H1 (cell line): ENCODE data around the gene MAPKAPK5. TPM values are rescaled to one million over a fixed set of nuclear protein-coding genes. Genes with fewer than 3 reads are reported as not detected.

Source experiments
- CTCF ChIA-PET: fragments of 300-600 bp; sonication (Branson Sonifier 250); formaldehyde crosslinking; loops from one replicate; lab custom pipeline; 2021; ENCODE audit not compliant: partially characterized antibody; lab: Charles Lee
- POLR2A ChIA-PET: fragments of 300-600 bp; sonication (Branson Sonifier 250); formaldehyde crosslinking; loops from one replicate; lab custom pipeline; 2021; ENCODE audit warnings: inconsistent platforms; ENCODE audit not compliant: partially characterized antibody; lab: Charles Lee
- DNase-seq, 2 experiments: peaks; one replicate each; pipeline versions ENCODE4 v3.0.0 to v3.0.0-alpha.2; 2010 to 2022; ENCODE audit warnings: low spot score in 2 of 2, low read depth in 1 of 2, mixed read lengths in 1 of 2
- FAIRE-seq: peaks from 2 replicates; lab custom pipeline; 2011; peaks lifted over from hg19 to GRCh38; lab: Jason Lieb, UNC
- H2AFZ ChIP-seq: 2 replicates; pipeline ENCODE4 v1.8.1; 2012; ENCODE audit warnings: low read length, inconsistent platforms
- H2AK5ac ChIP-seq: 2 replicates; pipeline ENCODE4 v1.6.1; 2013; ENCODE audit warnings: low read depth, low read length
- H2BK120ac ChIP-seq: replicated peaks from 2 replicates; pipeline ENCODE3; 2013; ENCODE audit warnings: low read depth, low read length, inconsistent platforms
- H2BK12ac ChIP-seq: 2 replicates; pipeline ENCODE4 v1.6.1; 2013; ENCODE audit warnings: low read depth, low read length
- H2BK15ac ChIP-seq: 2 replicates; pipeline ENCODE4 v1.6.1; 2013; ENCODE audit warnings: low read length
- H2BK20ac ChIP-seq: 2 replicates; pipeline ENCODE4 v1.6.1; 2013; ENCODE audit warnings: low read length
- H2BK5ac ChIP-seq: 2 replicates; pipeline ENCODE4 v1.6.1; 2013; ENCODE audit warnings: low read depth, low read length
- H3K14ac ChIP-seq: 2 replicates; pipeline ENCODE4 v1.6.1; 2013; ENCODE audit warnings: inconsistent platforms; ENCODE audit not compliant: insufficient read length
- H3K18ac ChIP-seq: 2 replicates; pipeline ENCODE4 v1.6.1; 2013; ENCODE audit warnings: low read length; ENCODE audit errors: extremely low read depth
- H3K23ac ChIP-seq: 2 replicates; pipeline ENCODE4 v1.6.1; 2013; ENCODE audit warnings: inconsistent platforms; ENCODE audit not compliant: insufficient read length
- H3K23me2 ChIP-seq: 2 replicates; pipeline ENCODE4 v1.6.1; 2013; ENCODE audit warnings: low read depth, low read length
- H3K27ac ChIP-seq: 2 replicates; pipeline ENCODE4 v1.6.1; 2011; ENCODE audit warnings: low read depth, low read length, inconsistent platforms
- H3K27me3 ChIP-seq, 4 experiments: replicated peaks in 1 of 4; 1 replicate in 1 of 4; 2 replicates in 3 of 4; pipeline versions ENCODE4 v1.6.1 to v1.8.1; 2011 to 2013; ENCODE audit warnings: low read length in 3 of 4, mild to moderate bottlenecking in 3 of 4, inconsistent platforms in 2 of 4, mixed read lengths in 2 of 4, moderate library complexity in 1 of 4; ENCODE audit not compliant: control insufficient read depth in 3 of 4, insufficient read depth in 3 of 4; ENCODE audit errors: extremely low read depth in 1 of 4
- H3K36me3 ChIP-seq, 4 experiments: 2 replicates each; pipeline versions ENCODE4 v1.6.1 to v1.8.1; 2011 to 2013; ENCODE audit warnings: mild to moderate bottlenecking in 4 of 4, low read length in 3 of 4, moderate library complexity in 2 of 4, control low read depth in 1 of 4, inconsistent platforms in 1 of 4; ENCODE audit not compliant: insufficient read depth in 4 of 4, control insufficient read depth in 2 of 4
- H3K4ac ChIP-seq: replicated peaks from 2 replicates; pipeline ENCODE3; 2013; ENCODE audit warnings: low read length, low read depth, mixed read lengths, inconsistent platforms; ENCODE audit not compliant: insufficient read length
- H3K4me1 ChIP-seq, 4 experiments: replicated peaks in 1 of 4; 1 replicate in 1 of 4; 2 replicates in 3 of 4; pipeline versions ENCODE4 v1.6.1 to v1.8.1; 2011 to 2013; ENCODE audit warnings: low read length in 3 of 4, inconsistent platforms in 2 of 4, mixed read lengths in 1 of 4; ENCODE audit not compliant: insufficient read depth in 4 of 4, control insufficient read depth in 3 of 4
- H3K4me2 ChIP-seq, 2 experiments: 2 replicates each; pipeline versions ENCODE4 v1.6.1 to v1.8.1; 2011 to 2013; ENCODE audit warnings: low read depth in 2 of 2, low read length in 2 of 2, control low read depth in 1 of 2, inconsistent platforms in 1 of 2, mild to moderate bottlenecking in 1 of 2; ENCODE audit not compliant: insufficient read depth in 1 of 2
- H3K4me3 ChIP-seq, 4 experiments: fragments of 200-600, 300-600 bp in 1 of 4; sonication (generic), shearing (Covaris generic), sonication (Bioruptor Twin) in 1 of 4; 2 replicates each; pipeline versions ENCODE4 v1.5.1 to v1.8.1; 2011 to 2016; ENCODE audit warnings: low read length in 4 of 4, low read depth in 3 of 4, control low read depth in 2 of 4, inconsistent platforms in 2 of 4, mild to moderate bottlenecking in 2 of 4, mixed read lengths in 1 of 4, moderate library complexity in 1 of 4; ENCODE audit not compliant: insufficient read depth in 2 of 4; ENCODE audit errors: extremely low read depth in 1 of 4
- H3K56ac ChIP-seq: replicated peaks from 2 replicates; pipeline ENCODE3; 2013; ENCODE audit warnings: low read depth, mild to moderate bottlenecking, mixed read lengths, low read length, inconsistent platforms; ENCODE audit not compliant: insufficient read length
- H3K79me1 ChIP-seq: 2 replicates; pipeline ENCODE4 v1.6.1; 2013; ENCODE audit warnings: low read depth, low read length, control low read depth
- H3K79me2 ChIP-seq, 2 experiments: 2 replicates each; pipeline versions ENCODE4 v1.6.1 to v1.8.1; 2012 to 2013; ENCODE audit warnings: low read length in 2 of 2, mild to moderate bottlenecking in 2 of 2, inconsistent platforms in 1 of 2; ENCODE audit not compliant: insufficient read depth in 2 of 2, control insufficient read depth in 1 of 2
- H3K9ac ChIP-seq, 4 experiments: replicated peaks in 1 of 4; 1 replicate in 1 of 4; 2 replicates in 3 of 4; pipeline versions ENCODE4 v1.6.1 to v1.8.1; 2011 to 2013; ENCODE audit warnings: low read depth in 3 of 4, low read length in 3 of 4, control low read depth in 2 of 4, mild to moderate bottlenecking in 2 of 4, moderate library complexity in 2 of 4, inconsistent platforms in 1 of 4; ENCODE audit errors: extremely low read depth in 1 of 4
- H3K9me3 ChIP-seq, 2 experiments: 2 replicates each; pipeline versions ENCODE4 v1.6.1 to v1.8.1; 2012 to 2013; ENCODE audit warnings: mild to moderate bottlenecking in 2 of 2, moderate library complexity in 2 of 2, control low read depth in 1 of 2, inconsistent platforms in 1 of 2, low read depth in 1 of 2, low read length in 1 of 2, mixed read lengths in 1 of 2; ENCODE audit not compliant: insufficient read depth in 2 of 2
- H4K20me1 ChIP-seq, 2 experiments: replicated peaks in 1 of 2; 2 replicates each; pipeline versions ENCODE3 to v1.8.1; 2011 to 2013; ENCODE audit warnings: inconsistent platforms in 2 of 2, low read length in 2 of 2, mild to moderate bottlenecking in 1 of 2; ENCODE audit not compliant: insufficient read depth in 2 of 2, control insufficient read depth in 1 of 2
- H4K5ac ChIP-seq: 2 replicates; pipeline ENCODE4 v1.6.1; 2013; ENCODE audit warnings: low read length, low read depth, mixed read lengths, inconsistent platforms; ENCODE audit not compliant: insufficient read length
- H4K8ac ChIP-seq: 2 replicates; pipeline ENCODE4 v1.8.0; 2013; ENCODE audit warnings: mild to moderate bottlenecking, moderate library complexity, low read length, inconsistent platforms; ENCODE audit not compliant: insufficient read depth; ENCODE audit errors: extremely low read depth
- H4K91ac ChIP-seq: replicated peaks from 2 replicates; pipeline ENCODE3; 2013; ENCODE audit warnings: low read length, mixed read lengths, inconsistent platforms; ENCODE audit not compliant: insufficient read length
- KDM1A ChIP-seq: fragments of 200-600, 300-600 bp; sonication (generic); IDR thresholded peaks from 2 replicates; pipeline ENCODE4 v1.7.1; 2016; ENCODE audit warnings: mild to moderate bottlenecking, low read length, borderline replicate concordance
- MAFK ChIP-seq: IDR thresholded peaks from 2 replicates; pipeline ENCODE4 v1.6.1; 2012; ENCODE audit warnings: low read depth, mild to moderate bottlenecking, improper control_type of control experiment, low read length
- RXRA ChIP-seq: IDR thresholded peaks from 2 replicates; pipeline ENCODE4 v1.6.1; 2011; ENCODE audit warnings: low read depth, mild to moderate bottlenecking, low read length, moderate library complexity; ENCODE audit not compliant: insufficient read depth
- WGBS, 2 experiments: shearing (Covaris generic) in 1 of 2; methylation state at CpG; one replicate each; pipeline versions ENCODE4 v1.1.6 to v1.1.7; 2013 to 2015; ENCODE audit warnings: low lambda C conversion rate in 2 of 2, mixed read lengths in 2 of 2, inconsistent platforms in 1 of 2, low coverage in 1 of 2, missing lambda C conversion rate in 1 of 2; ENCODE audit not compliant: insufficient replicate concordance in 2 of 2, insufficient coverage in 1 of 2, insufficient read length in 1 of 2; ENCODE audit errors: extremely low coverage in 1 of 2, missing lambda C conversion rate in 1 of 2; 5-methylcytosine and 5-hydroxymethylcytosine counted together
- polyA plus RNA-seq, 7 experiments: library from polyadenylated mRNA; depleted of rRNA in 3 of 7; stranded (reverse) in 5 of 7; unstranded in 2 of 7; fragments of >200 nt in 5 of 7; fragments of 200-250 nt in 2 of 7; gene quantifications; 1 replicate in 5 of 7; 2 replicates in 1 of 7; 4 replicates in 1 of 7; pipeline versions ENCODE4 v1.2.1 to v1.2.3, GENCODE V29; 2011 to 2013; ENCODE audit warnings: missing spikeins in 2 of 7, mixed read lengths in 2 of 7
- total RNA-seq: library from RNA; stranded (reverse); fragmentation: NEBNext Ultra II Directional; extraction: Animal tissue kit (Norgen Biotek cat#: 25700); gene quantifications from 2 replicates; pipeline ENCODE4 v1.2.1, GENCODE V29; 2021
- TF ChIP-seq, protein P1 (sequence below): IDR thresholded peaks from 2 replicates; pipeline ENCODE4 v1.6.1; 2011; ENCODE audit warnings: low read depth, mild to moderate bottlenecking, low read length; ENCODE audit not compliant: insufficient read depth
- TF ChIP-seq, protein P2 (sequence below): IDR thresholded peaks from 2 replicates; pipeline ENCODE4 v1.6.1; 2012; ENCODE audit warnings: inconsistent platforms

The MAPKAPK5 gene
- total and polyA plus RNA-seq, 2 of the 8 experiments (the other 6 are each of a cell fraction or from before 2014, with no cell fraction given): 40.0 to 91.5 TPM

DNA sequence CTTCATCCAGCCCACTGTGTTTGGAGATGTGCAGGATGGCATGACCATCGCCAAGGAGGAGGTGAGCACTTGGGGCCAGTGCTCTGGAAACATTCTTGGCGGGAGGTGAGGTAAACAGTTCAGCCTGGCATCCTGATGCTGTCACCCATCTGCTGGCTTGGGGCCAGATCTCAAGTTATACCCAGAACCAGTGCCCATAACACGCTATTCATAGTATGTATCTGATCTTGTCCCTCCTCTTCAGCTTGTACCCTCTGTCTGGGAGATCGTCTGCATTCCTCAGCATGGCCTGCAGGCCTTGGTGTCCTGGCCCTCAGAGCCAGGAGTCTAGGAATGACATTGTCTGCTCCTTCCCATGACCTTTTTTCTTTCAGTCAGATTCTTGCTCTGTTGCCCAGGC, 43.8 kb upstream of the MAPKAPK5 start:
- no peak overlapping the region for H2BK15ac ChIP-seq
- no peaks in the 10 kb centered on the region for H3K79me2 ChIP-seq
- ChIA-PET POLR2A (interaction anchor here (0.6 kb wide), 2 partner anchors 53 to 226 kb away, joined by 3 to 5 read pairs; no protein-coding TSS in a partner anchor), CTCF (interaction anchor here (1.0 to 1.9 kb wide), 2 partner anchors 10 to 44 kb away, joined by 3 to 4 read pairs; no protein-coding TSS in a partner anchor)
- H3K27ac ChIP-seq: no peak overlapping the region
- H2BK5ac ChIP-seq: no peak overlapping the region
- no peak overlapping the region for H4K5ac ChIP-seq
- no peak overlapping the region for H2BK120ac ChIP-seq
- H3K18ac ChIP-seq: no peak overlapping the region
- peaks cover 7 to 29% (median 20%) of the 10 kb centered on the region in 4 experiments; a peak in 7 of 8 replicates for H3K36me3 ChIP-seq
- H4K20me1 ChIP-seq: no peaks in the 10 kb centered on the region
- H3K14ac ChIP-seq: no peak overlapping the region
- H3K4me1 ChIP-seq: no peaks in the 10 kb centered on the region
- TF ChIP-seq, protein P1, sequence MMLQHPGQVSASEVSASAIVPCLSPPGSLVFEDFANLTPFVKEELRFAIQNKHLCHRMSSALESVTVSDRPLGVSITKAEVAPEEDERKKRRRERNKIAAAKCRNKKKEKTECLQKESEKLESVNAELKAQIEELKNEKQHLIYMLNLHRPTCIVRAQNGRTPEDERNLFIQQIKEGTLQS: no peak
- no peak for TF ChIP-seq RXRA
- TF ChIP-seq KDM1A: no peak
- TF ChIP-seq, protein P2, sequence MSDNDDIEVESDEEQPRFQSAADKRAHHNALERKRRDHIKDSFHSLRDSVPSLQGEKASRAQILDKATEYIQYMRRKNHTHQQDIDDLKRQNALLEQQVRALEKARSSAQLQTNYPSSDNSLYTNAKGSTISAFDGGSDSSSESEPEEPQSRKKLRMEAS: no peak
- TF ChIP-seq MAFK: no peak
- FAIRE-seq (no peak), DNase-seq (no peak)
- no peaks in the 10 kb centered on the region for H3K79me1 ChIP-seq
- no peak overlapping the region for H2BK20ac ChIP-seq
- H3K23me2 ChIP-seq: no peaks in the 10 kb centered on the region
- H3K56ac ChIP-seq: no peak overlapping the region
- H3K9ac ChIP-seq: no peak overlapping the region
- H4K91ac ChIP-seq: no peak overlapping the region
- no peak overlapping the region for H2AFZ ChIP-seq
- no peak overlapping the region for H3K4ac ChIP-seq
- no peak overlapping the region for H3K23ac ChIP-seq
- no peaks in the 10 kb centered on the region for H3K9me3 ChIP-seq
- no peaks in the 10 kb centered on the region for H3K27me3 ChIP-seq
- no peak overlapping the region for H3K4me3 ChIP-seq
- H2BK12ac ChIP-seq: no peak overlapping the region
- H3K4me2 ChIP-seq: no peak overlapping the region
- 99% methylated on average over 4 of the region's 4 CpGs; no CpG with 5 or more reads in 1 of the 2 experiments for WGBS, 2 experiments
- H2AK5ac ChIP-seq: no peak overlapping the region
- H4K8ac ChIP-seq: no peak overlapping the region
